HG03342 (cell line): Measurements from ENCODE around the gene ZNF202.
"Not testable (repeated sequence)": the region's sequence is repeated elsewhere in the genome, so short reads cannot be mapped to it uniquely, and the experiment has no call there.

Experiments used
- ATAC-seq: cut with Tn5 transposase; IDR thresholded peaks from one replicate; pipeline ENCODE4 v1.9.1; 2021; ENCODE audit warnings: mild to moderate bottlenecking, moderate library complexity; ENCODE audit not compliant: unreplicated experiment

Gene ZNF202

DNA sequence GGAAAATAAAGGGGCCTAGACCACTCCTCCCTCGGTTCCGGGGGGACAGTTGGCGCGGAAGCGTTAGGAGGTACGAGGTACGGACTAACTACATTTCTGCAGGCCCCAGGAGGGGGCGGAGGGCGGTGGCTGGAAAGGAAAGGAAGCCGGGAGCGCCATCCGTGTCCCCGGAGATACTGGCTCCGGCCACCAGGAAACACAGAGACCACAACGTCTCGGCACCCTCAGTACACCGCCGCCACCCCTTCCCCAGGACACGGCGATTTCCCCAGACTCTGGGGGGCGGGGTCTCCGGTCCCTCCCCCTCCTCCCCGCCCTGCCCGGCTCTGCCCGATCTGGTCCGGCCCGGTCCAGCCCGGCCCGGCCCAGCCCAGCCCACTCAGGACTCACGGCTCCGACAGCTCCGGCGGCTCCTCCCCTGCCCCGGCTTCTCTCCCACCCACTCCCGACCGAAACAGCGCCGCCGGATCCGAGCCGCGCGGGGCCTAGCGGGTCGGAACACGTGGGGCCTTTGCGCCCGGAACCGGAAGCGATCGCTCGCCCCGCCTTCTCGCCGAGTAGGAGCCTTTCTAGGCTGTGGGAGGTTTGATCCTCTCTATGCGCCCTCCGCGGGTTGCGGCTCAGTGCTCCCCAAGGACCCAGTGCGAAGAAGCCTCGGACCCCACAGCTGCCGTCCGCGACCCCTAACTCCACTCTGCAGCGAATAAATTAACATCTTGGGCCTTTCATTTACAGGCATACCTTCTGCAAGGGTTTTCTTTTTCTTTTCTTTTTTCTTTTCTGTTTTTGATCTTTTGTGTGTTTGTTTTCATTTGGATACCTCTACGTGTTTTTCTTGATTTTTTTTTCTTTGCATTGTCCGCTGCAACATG, at the start of gene ZNF202:
TSS of gene ZNF202 (minus strand) at position 502 of the 872 bp plus-strand sequence. CDS start 10,772 bp downstream, outside the sequence.
- ATAC-seq, result peak; percentile 98

DNA sequence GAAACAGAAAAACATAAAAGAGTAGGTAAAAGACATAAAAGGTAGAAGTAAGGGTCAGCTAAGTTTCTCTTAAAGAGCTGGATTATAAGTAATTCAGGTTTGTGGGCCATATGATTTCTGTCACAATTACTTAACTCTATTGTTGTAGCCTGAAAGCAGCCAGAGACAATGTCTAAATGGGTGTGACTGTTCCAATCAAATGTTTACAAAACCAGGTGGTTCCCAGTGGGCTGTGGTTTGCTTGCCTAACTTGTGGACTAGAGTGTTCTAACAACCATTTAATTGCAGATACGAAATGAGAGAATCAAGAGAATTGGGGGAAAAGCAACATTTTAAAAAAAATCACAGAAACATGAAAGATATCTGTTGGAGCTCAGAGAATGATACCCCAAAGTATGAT, 42.1 kb upstream of the ZNF202 start:
- no peak for ATAC-seq

DNA sequence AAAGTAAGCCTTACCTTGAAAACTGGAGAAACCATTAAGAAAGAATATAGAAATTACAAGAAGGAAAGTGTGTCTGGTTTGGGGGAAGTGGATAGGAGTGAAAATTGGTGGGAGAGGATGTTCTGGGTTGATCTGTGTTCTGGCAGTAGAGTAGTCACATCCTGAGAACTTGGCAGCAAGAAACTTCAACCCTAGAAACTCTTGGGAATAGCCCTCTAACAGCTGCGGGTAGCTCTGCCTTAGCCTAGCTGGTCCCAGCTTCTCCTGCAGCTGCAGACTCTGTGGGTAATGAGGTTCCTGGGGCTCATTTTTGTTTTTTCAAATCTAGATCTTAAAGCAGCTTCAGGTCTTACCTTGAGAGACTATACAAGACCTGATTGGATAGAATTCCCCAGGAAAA, 37.1 kb upstream of the ZNF202 start:
- no peak for ATAC-seq

DNA sequence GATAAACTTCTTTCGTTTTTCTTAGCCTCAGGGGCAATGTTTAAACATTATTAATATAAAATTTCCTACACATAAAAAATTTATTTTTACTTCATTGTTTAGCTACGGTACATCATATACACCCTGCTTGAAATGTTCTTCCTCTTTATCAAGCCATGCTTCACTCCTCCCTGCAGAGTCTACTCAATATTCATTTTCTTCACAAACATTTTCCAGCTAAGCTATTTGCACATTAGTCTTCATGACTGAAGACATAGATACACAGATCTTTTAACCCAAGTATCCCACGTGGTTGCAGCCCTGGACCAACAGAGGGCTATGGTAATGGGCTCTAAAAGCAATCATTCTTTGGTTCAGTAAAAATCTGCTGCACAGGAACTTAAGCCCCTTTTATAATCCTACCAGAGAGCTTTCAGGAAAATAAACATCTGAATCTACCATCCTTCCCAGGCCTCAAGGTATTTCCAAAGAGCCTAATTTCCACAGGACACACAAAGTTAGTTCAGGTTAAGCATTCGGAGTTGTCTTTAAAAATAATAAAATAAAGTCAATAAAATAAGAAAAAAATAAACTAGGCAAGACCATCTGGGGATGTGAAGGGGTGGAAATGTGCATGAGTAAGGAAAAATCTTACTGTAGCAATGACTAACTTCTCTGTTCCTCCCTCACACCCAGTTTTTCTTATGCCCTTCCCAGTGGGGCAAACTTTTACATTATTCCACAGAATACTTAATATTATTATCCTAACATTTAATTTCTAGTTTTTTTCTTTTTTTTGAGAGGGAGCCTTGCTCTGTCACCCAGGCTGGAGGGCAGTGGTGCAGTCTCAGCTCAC, 34.5 kb upstream of the ZNF202 start:
- no peak for ATAC-seq

DNA sequence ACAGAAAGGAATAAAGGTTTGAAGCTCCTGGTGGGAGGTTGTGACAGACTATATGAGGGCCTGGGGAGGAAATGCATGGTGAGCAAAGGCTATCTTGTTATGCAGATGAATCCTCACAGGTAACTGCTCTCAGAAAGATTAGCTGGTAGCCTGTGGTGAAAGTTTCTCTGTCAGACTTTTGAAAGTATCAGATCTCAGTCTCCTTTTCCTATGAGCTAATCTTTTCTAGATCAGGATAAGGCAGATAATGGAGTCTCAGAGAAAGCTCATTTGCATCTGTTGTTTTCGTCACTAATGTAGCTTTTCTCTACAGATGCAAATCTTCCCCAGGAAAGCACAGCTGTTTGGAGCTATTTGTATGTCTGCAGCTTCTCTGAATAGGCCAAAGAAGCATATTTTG, 33.8 kb upstream of the ZNF202 start:
- peak; percentile 51 for ATAC-seq

DNA sequence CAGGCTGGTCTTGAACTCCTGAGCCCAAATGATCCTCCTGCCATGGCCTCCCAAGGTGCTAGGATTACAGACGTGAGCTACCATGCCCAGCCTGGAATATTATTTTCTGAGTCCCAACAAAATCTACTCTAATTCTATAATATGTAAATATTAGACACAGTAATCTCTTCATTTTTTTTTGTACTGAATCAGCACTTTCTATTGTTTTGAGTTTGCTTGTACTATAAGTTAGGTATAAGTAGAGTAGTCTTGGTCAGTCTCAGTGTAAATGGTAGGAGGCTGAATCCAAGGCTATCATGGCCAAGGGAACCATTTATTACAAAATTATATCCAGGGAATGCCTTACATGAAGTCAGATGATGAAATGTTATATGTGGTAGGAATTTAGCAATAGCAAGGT, 32.5 kb upstream of the ZNF202 start:
- ATAC-seq, result no peak

DNA sequence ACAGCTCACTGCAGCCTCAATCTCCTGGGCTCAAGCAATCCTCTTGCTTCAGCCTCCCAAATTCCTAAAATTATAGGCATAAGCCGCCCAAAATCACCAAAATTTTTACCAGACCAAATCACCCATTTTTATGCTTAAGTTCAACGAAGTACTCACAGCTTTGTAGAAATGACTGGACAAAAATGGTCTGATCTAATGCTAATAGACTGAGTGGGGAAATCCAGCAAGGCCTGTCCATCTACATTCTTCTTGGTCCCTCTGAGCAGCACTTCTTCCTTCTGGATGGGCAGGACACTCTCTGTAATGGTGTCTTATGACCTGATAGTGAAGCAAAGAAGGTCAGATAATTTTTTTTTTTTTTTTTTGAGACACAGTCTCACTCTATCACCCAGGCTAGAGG, 31.6 kb upstream of the ZNF202 start:
- no peak for ATAC-seq

DNA sequence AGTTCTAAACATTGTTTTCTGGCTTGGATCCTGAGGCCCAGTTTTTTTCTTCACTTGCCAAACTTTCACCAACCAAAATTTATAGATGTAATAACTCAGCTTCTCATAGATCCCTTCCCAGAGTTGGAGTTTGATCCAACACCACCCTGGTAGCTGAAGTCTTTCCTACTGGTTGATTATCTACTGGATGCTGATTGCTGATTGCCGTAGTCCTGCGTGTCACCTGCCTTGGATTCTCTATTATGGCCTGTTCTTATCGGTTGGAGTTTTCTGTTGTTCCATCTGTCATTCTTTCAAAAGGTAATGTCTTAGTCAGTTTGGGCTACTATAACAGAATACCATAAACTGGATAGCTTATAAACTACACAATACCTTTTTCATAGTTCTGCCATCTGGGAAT, 30.2 kb upstream of the ZNF202 start:
- ATAC-seq, result no peak

DNA sequence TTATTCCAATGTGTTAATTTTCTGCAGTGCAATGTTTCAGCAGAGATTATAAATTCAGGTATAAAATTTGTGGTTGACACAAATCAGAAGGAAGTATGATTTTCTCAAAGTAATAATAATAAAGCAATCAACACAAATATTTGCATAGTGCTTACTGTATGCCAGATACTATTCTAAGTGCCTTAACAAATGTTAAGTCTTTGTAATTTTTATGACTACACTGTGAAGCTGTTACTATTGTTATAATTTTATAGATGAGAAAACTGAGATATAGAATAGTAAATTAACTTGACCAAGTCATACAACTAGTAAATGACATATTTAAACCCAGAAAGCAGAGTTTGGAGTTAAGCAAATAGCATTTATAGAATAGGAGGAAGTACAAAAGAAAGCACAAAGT, 29.3 kb upstream of the ZNF202 start:
- ATAC-seq, result no peak

DNA sequence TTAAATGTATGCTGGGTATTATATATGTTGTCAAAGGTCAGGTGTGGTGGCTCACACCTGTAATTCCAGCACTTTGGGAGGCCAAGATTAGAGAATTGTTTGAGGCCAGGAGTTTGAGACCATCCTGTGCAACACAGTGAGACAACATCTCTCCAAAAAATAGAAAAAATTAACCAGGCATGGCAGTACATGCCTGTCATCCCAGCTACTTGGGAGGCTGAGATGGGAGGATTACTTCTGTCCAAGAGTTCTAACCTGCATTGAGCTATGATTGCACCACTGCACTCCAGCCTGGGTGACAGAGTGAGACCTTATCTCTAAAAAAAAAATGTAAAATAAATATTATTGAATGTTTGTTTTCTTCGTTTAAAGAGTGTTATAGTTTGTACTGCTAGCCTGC, 24.1 kb upstream of the ZNF202 start:
- ATAC-seq, result no peak

DNA sequence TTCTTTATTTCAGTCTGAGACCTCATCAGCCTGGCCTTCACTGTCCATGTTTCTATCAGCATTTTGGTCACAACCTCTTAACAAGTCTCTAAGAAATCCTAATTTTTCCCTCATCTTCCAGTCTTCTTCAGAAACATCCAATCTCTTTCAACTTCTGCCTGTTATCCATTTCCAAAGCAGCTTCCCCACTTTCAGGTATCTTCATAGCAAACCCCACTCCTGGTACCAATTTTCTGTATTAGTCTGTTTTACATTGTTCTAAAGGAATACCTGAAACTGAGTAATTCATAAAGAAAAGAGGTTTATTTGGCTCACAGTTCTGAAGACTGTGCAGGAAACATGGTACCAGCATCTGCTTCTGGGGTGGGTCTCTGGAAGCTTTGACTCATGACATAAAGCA, 21.0 kb upstream of the ZNF202 start:
- no peak for ATAC-seq

DNA sequence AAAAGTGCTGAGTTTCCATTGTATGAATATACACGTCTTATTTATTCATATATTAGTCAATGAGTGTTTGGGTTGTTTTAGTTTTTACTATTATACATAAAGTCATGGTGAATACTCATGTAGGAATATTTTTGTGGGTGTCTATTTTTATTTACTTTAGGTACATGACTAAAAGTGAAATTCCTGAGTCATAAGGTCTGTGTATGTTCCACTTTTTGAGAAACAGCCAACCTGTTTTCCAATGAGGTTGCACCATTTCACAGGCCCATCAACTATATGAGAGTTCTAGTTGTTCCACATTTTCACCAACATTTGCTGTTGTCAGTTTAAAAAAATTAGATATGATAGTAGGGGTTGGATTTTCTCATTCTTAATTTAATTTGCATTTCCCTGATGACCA, 19.4 kb upstream of the ZNF202 start:
- ATAC-seq, result peak; percentile 73

DNA sequence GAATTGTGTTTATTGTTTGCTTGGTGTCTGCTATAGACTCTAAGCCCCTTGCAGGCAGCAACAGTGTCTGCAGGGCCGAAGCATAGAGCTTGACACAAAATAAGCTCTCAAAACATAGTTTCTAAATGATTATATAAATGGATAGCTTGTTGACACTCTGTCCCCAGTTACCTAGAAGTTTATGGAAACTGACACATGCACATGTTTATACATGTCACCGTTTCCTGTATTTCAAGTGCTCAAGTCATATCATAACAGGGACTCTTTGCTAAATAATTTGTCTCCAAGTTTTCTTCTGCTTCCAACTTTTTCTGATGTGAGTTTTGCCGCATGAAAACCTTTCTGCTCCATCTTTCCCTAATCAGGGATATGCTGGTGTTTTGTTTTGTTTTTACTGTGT, 16.5 kb upstream of the ZNF202 start:
- no peak for ATAC-seq

DNA sequence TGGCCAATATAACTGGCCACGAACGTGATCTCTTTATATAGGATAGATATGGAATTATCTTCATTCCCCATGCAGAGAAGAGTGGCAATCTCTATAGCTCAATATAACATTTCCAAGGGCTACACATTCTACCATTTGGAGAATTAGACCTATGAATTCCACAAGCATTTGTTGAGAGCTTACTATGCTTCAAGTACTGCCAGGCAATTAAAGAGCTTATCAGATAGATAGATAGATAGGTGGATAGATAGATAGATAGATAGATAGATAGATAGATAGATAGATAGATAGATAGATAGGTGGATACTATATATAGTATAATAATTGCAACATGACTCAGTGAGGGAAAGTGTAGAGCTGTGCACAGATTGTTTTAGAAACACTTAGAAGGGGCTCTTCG, 14.4 kb upstream of the ZNF202 start:
- no peak for ATAC-seq

DNA sequence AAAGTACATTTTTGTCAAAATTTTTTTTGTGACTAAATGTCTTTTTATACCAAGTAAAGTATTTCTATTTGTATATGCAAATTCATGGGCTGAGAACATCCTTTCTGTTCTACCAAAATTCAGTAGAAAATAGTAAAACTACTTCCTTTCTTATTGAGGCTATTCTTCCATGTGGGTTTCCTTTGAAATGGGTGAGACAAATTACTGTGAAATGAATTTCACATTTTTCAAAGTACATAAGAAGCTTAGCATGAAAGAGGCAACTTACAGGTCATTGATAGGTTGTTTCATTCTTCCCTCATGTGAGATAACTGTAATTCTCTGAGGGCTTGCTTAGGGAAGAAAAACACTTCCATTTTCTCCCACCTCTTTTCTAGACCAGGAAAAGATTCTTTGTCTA, 13.9 kb upstream of the ZNF202 start:
- ATAC-seq, result no peak

DNA sequence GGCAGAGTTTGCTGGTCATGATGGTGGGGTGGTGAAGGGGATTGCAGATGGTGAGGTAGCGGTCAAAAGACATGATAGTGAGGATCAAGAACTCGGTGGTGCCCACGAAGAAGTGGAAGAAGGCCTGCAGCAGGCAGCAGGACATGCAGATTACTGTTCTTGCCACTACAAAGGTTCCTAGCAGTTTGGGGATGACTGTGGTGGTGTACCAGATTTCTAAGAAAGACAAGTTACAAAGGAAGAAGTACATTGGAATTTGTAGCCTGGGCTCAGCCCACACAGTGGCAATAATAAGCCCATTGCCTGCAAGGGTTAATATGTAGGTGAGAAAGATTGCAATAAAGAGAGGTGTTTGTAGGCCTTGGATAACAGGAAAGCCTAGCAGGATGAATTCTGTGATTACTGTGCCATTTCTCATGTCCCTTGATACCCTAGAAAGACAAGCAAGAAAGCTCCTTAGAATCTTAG, 12.7 kb upstream of the ZNF202 start, which contains the start of gene OR6X1:
TSS of gene OR6X1 (minus strand) at position 418 of the 468 bp plus-strand sequence. CDS start at position 418, 0 bp downstream.
- no peak for ATAC-seq

DNA sequence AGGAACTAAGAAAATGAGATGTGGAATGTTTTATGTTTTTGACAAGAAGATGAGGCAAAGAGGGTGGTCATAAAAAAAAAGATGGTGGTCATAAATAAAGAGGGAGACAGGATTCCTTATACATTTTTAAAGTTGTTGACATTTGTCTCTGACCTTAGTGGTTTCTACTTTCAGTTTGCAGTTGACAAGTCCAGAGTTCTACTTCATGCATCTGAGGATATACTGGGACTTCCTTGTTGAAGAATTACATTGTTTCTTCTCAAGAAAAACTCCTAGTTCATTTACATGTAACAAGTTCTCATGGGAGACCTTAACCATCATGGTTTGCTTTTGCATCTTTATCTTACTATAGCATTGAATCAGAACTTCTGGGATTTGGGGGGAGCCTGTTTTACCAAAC, 11.7 kb upstream of the ZNF202 start:
- ATAC-seq, result no peak

DNA sequence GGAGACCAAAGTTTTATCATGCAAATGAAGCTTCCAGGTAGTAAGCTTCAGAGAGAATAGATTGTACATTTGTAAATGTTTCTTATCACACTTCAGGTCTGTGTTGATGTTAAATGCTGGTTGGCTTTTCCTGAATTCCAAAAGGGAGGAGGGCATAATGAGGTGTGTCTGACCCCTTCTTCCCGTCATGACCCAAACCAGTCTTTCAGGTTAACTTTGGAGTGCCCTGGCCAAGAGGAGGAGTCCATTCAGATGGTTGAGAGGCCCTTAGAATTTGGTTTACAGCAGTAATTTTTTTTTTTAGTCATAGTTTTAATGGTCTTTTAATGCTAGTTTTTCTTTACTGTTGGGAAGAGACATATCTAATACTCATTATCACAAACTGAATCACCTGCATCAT, 10.3 kb upstream of the ZNF202 start:
- ATAC-seq, result no peak

DNA sequence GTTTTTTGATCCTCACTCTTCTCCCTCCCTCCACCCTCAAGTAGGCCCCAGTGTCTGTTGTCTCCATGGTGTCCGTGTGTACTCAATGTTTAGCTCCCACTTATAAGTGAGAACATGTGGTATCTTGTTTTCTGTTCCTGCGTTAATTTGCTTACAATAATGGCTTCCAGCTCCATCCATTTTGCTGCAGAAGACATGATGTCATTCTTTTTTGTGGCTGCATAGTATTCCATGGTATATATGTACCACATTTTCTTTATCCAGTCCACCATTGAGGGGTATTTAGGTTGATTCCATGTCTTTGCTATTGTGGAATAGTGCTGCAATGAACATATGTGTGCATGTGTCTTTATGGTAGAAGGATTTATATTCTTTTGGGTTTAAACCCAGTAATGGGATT, 6.9 kb upstream of the ZNF202 start:
- not testable (repeated sequence) for ATAC-seq

DNA sequence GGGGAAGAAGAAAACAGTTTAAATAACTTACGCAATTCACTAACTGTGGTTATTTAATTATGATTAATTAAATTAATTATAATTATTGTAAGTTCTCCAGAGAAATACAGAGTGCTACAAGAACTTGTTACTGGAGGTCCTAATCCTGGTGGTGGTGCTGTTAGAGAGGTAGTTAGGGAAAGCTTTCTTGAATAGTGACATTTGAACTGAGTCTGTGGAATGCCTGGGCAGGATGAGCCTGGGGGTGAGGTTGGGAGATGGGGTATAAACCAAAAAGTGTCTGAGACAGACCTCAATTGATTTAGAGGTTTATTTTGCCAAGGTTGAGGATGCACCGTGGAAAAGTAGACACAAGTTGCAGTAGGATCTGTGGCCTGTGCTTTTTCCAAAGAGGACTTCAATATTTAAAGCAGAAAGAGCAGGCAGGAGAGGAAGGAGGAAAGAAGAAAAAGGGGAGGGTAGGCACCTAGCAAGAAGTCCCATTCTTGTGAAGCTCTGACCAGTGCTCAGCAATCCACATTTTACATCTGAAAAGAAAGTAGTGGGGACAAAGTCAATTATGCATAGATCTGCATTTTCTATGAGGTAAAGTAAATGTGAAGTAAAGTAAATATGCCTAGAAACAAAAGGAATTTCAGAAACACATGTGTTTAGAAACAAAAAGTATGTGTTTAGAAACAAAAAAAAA, 4.4 kb upstream of the ZNF202 start:
- no peak for ATAC-seq

DNA sequence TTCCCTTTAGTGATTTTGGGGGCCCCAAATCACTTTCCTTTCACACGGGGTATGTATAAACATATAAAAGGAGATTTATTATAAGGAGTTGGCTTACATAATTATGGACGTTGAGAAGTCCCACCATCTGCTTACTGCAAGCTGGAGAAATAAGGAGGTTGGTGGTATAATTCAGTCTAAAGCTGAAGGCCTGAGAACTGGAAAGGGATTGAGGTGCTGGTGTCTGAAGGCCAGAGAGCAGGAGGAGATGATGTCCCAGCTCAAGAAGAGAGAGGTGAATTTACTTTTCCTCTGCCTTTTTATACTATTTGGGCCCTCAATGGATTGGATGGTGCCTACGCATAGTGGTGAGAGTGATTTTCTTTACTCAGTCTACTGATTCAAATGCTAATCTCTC, 1.3 kb upstream of the ZNF202 start:
- ATAC-seq, result no peak
